DMS114 treated with DMSO at 0.1 percent for 48 hours (cell line): ENCODE measurements around the gene PTPRE.

Source experiments
- DNase-seq: peaks from one replicate; lab custom pipeline; 2025; ENCODE audit not compliant: unreplicated experiment; lab: John Stamatoyannopoulos, UW

PTPRE gene

GRCh38 chr10:128042131-128042610, 135.3 kb downstream of the PTPRE start:
- DNase-seq = no peak

- DNase-seq = no peak
These were observed 136.5 kb downstream of the PTPRE start for GRCh38 chr10:128043259-128044045.

- no peak for DNase-seq
These were observed 137.3 kb downstream of the PTPRE start for GRCh38 chr10:128044186-128044585.

GRCh38 chr10:128044961-128045832, 138.3 kb downstream of the PTPRE start:
- DNase-seq = no peak

GRCh38 chr10:128045833-128046120, 138.9 kb downstream of the PTPRE start:
- DNase-seq = no peak

GRCh38 chr10:128046156-128046952, 139.5 kb downstream of the PTPRE start:
- no peak for DNase-seq

- no peak for DNase-seq
These were observed 140.0 kb downstream of the PTPRE start for GRCh38 chr10:128046953-128047290.

- DNase-seq = no peak
These were observed 140.4 kb downstream of the PTPRE start for GRCh38 chr10:128047351-128047750.

- DNase-seq = no peak
These were observed 141.3 kb downstream of the PTPRE start for GRCh38 chr10:128047991-128048818.

- no peak for DNase-seq
These were observed 141.9 kb downstream of the PTPRE start for GRCh38 chr10:128048819-128049210.

GRCh38 chr10:128049226-128050120, 142.6 kb downstream of the PTPRE start:
- DNase-seq = no peak

- DNase-seq = no peak
These were observed 143.2 kb downstream of the PTPRE start for GRCh38 chr10:128050121-128050516.

GRCh38 chr10:128050936-128051335, 144.0 kb downstream of the PTPRE start:
- no peak for DNase-seq

- DNase-seq = no peak
These were observed 144.6 kb downstream of the PTPRE start for GRCh38 chr10:128051548-128051947.

GRCh38 chr10:128052696-128053095, 145.8 kb downstream of the PTPRE start:
- DNase-seq = no peak

GRCh38 chr10:128053356-128053755, 146.5 kb downstream of the PTPRE start:
- DNase-seq = no peak

- no peak for DNase-seq
These were observed 147.5 kb downstream of the PTPRE start for GRCh38 chr10:128054163-128054970.

GRCh38 chr10:128055061-128055868, 148.4 kb downstream of the PTPRE start:
- no peak for DNase-seq
